ENCODE data around the gene TRIM27.

Gene TRIM27

DNA sequence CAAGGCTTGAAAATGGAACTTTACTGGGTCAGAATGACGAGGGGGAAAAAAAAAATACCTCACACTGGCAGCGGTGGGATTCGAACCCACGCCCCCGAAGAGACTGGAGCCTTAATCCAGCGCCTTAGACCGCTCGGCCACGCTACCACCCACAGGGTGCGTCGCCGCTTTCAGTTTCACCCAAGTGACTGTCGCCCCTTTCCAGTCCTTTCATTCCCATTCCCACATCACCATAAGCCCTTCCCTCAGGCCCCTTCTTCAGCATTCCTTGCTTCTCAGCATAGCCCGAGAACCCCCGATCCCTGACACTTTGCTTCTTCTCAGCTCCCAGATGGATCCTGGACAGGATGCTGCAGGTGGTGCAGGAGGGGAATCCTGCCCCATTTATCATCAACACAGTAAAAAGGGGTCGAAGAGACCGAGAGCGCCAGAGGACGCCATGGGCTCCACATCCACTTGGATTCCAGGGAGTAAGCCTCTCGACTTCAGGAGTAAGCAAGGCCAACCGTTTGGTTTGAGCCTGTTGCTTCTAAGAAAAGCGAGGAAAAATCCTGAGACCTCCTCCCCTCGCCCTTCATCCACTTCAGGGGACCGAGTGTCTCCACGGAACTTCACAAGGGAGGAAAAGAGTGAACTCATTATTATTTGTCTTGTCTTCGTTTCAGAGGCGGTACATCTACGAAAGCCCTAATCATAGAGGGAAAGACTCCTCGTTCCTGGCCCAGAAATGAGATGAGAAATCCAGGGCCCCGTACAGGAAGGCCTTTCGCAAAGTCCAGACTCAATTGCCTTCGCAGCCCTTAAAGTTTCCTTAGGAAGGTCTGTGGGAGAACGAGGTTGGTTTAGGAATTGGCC lies 20.0 kb upstream of the TRIM27 start:
- peak overlapping the region; percentile 57 to 61 for H3K4me3 ChIP-seq
- no peaks in the 10 kb centered on the region for H3K9me3 ChIP-seq
- H3K4me1 ChIP-seq = peaks cover 0 to 28% (median 11%) of the 10 kb centered on the region in 4 donors
- H3K27ac ChIP-seq = peak overlapping the region; percentile 76 to 80
- TF ChIP-seq, protein P1, sequence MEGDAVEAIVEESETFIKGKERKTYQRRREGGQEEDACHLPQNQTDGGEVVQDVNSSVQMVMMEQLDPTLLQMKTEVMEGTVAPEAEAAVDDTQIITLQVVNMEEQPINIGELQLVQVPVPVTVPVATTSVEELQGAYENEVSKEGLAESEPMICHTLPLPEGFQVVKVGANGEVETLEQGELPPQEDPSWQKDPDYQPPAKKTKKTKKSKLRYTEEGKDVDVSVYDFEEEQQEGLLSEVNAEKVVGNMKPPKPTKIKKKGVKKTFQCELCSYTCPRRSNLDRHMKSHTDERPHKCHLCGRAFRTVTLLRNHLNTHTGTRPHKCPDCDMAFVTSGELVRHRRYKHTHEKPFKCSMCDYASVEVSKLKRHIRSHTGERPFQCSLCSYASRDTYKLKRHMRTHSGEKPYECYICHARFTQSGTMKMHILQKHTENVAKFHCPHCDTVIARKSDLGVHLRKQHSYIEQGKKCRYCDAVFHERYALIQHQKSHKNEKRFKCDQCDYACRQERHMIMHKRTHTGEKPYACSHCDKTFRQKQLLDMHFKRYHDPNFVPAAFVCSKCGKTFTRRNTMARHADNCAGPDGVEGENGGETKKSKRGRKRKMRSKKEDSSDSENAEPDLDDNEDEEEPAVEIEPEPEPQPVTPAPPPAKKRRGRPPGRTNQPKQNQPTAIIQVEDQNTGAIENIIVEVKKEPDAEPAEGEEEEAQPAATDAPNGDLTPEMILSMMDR (IDR thresholded peaks at IDR 0.05) = no peak
- H3K27me3 ChIP-seq = no peaks in the 10 kb centered on the region
- peak; percentile 59 to 87 for DNase-seq
- intact Hi-C loops (cut with DNase I; ENCODE audit: low total_unique reads) = loop anchor here (5.0 kb wide), 2 partner anchors 39 to 81 kb away; no protein-coding TSS in a partner anchor
- no peaks in the 10 kb centered on the region for H3K36me3 ChIP-seq

- Histone ChIP-seq H3K4me3 (peak overlapping the region; percentile 57 to 61), H3K27me3 (no peaks in the 10 kb centered on the region), H3K27ac (no peak overlapping the region), H3K4me1 (peaks cover 0 to 28% (median 11%) of the 10 kb centered on the region in 4 donors), H3K36me3 (no peaks in the 10 kb centered on the region), H3K9me3 (no peaks in the 10 kb centered on the region)
- intact Hi-C loops (cut with DNase I; ENCODE audit: low total_unique reads) = loop anchor here (5.0 kb wide), 2 partner anchors 39 to 81 kb away; no protein-coding TSS in a partner anchor
- TF ChIP-seq, protein P1 (IDR thresholded peaks at IDR 0.05) = no peak
- DNase-seq = no peak
Measured at GRCh38 chr6:28943223-28943556, 19.4 kb upstream of the TRIM27 start.

DNA sequence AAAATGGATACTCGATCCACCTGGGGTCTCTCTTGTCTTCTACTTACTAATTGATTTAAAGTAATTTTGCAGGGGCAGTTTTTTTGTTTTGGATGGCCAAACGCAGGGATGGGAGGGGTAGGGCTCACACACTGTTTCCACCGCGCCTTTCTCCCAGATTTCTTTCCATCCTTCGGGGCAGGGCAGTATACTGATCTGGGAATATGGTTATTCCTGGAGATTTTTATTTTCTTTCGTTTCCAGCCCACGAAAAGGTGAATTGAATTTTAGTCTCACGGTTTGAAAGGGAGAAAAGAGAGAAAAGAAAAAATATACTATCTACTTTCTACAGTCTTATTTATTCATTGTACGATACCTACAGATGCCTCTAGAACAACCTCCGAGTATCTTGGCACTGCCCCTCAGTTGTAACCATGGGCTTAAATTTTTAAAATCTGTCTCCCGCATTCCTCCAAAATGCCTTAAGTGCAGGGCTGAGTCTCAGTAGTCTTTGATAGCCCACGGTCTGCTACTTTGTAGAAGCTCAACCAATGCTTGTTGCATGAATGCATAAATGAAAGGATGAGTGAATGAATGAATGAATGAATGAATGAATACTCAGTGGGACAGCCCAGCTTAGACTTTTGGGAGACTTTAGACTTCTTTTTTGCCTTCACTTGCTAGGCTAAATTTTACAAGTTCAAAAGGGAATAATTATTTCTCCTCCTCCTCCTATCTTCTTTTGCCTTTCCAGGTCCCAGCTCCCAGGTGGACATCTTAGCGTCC lies 18.1 kb upstream of the TRIM27 start:
- Histone ChIP-seq H3K36me3 (no peaks in the 10 kb centered on the region), H3K27ac (peak overlapping the region in 1 of 2 donors; percentile 82), H3K4me1 (peaks cover 0 to 28% (median 11%) of the 10 kb centered on the region in 4 donors), H3K4me3 (peak overlapping the region; percentile 61 to 75), H3K9me3 (no peaks in the 10 kb centered on the region), H3K27me3 (no peaks in the 10 kb centered on the region)
- intact Hi-C loops (cut with DNase I; ENCODE audit: low total_unique reads) = loop anchor here (2.0 to 5.0 kb wide), 3 partner anchors 40 to 80 kb away; no protein-coding TSS in a partner anchor
- TF ChIP-seq, protein P1 (IDR thresholded peaks at IDR 0.05) = no peak
- DNase-seq = no peak

DNA sequence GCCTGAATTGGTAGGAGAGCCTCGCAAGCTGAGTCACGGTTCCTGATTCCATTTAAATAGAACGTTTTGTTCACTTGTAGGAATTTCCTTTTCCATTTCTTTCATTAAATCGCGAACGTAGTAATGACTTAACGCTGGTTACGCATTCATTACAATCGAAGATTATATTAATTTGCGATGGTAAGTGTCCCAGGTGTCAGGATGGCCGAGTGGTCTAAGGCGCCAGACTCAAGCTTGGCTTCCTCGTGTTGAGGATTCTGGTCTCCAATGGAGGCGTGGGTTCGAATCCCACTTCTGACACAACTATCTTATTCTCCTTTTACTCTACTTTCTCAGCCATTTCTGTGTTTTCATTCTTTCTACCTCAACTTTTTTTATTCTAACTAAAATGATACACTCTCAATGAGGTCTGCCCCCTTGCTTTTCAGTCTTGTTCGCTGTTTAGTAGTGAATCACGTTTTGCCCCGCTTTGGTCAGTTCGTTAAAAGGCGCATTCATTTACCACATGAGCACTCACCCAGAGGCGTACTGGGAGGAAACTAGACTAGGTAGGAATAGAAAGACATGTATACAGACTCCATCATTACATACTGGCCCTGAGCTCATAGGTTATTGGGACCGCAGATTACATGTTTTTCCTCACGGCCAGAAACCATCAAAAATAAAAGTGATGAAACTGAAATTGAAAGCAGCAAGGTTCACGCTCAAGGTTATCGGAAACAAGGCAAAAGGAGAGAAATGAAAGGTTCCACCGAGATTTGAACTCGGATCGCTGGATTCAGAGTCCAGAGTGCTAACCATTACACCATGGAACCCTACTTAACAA lies 17.3 kb upstream of the TRIM27 start:
- intact Hi-C loops (cut with DNase I; ENCODE audit: low total_unique reads) = loop anchor here (2.0 to 5.0 kb wide), 3 partner anchors 41 to 79 kb away; no protein-coding TSS in a partner anchor
- Histone ChIP-seq H3K4me1 (peaks cover 0 to 28% (median 11%) of the 10 kb centered on the region in 4 donors), H3K4me3 (peak overlapping the region; percentile 61 to 75), H3K27ac (peak overlapping the region; percentile 82 to 85), H3K36me3 (no peaks in the 10 kb centered on the region), H3K9me3 (no peaks in the 10 kb centered on the region), H3K27me3 (no peaks in the 10 kb centered on the region)
- peak; percentile 83 to 85 for DNase-seq
- TF ChIP-seq, protein P1 (IDR thresholded peaks at IDR 0.05) = no peak
